Measurements from ENCODE around the gene SLC27A1.

- TF ChIP-seq CTCF (IDR thresholded peaks at IDR 0.05) = peak in 2 of 12 donors; percentile 22 to 38
- no peak for TF ChIP-seq POLR2A (IDR thresholded peaks at IDR 0.05)
Observed at GRCh38 chr19:17488593-17489391, 18.5 kb downstream of the SLC27A1 start.
